Heart left ventricle (tissue), 16 donors: ENCODE data around the gene LNX1. TPM values are rescaled to one million over a fixed set of nuclear protein-coding genes. Genes with fewer than 3 reads are reported as not detected.

Experiments used
- ATAC-seq, 4 donors: fragments of 200-7000 bp; cut with Tn5 transposase; one replicate each; pipeline ENCODE4 v1.9.1; 2020 to 2022; ENCODE audit warnings: moderate library complexity in 4 of 4, mild to moderate bottlenecking in 3 of 4, moderate number of reproducible peaks in 1 of 4
- DNase-seq, 5 donors: peaks; one replicate each; pipeline ENCODE4 v3.0.0-alpha.2; 2020
- H3K27ac ChIP-seq, 12 donors: fragments of 200-600 bp; sonication (generic) in 4 of 12; one replicate each; pipeline versions ENCODE4 v1.5.0 to v1.8.0; 2016 to 2022; ENCODE audit warnings: mild to moderate bottlenecking in 2 of 12
- H3K27me3 ChIP-seq, 9 donors: fragments of 200-600 bp; sonication (generic) in 2 of 9; one replicate each; pipeline versions ENCODE4 v1.5.1 to v1.8.0; 2016 to 2022; ENCODE audit warnings: mild to moderate bottlenecking in 3 of 9
- H3K36me3 ChIP-seq, 9 donors: fragments of 200-600 bp; sonication (generic) in 2 of 9; one replicate each; pipeline versions ENCODE4 v1.5.0 to v1.8.0; 2018 to 2022; ENCODE audit warnings: mild to moderate bottlenecking in 2 of 9
- H3K4me1 ChIP-seq, 12 donors: fragments of 200-600 bp; sonication (generic) in 4 of 12; one replicate each; pipeline versions ENCODE4 v1.5.0 to v1.8.0; 2016 to 2022; ENCODE audit warnings: mild to moderate bottlenecking in 3 of 12
- H3K4me3 ChIP-seq, 12 donors: fragments of 200-600 bp; sonication (generic) in 4 of 12; one replicate each; pipeline versions ENCODE4 v1.5.0 to v1.8.0; 2017 to 2022; ENCODE audit warnings: mild to moderate bottlenecking in 9 of 12, moderate library complexity in 4 of 12
- H3K9me3 ChIP-seq, 12 donors: fragments of 200-600 bp; sonication (generic) in 4 of 12; one replicate each; pipeline versions ENCODE4 v1.5.0 to v1.8.0; 2016 to 2022; ENCODE audit warnings: mild to moderate bottlenecking in 1 of 12
- CTCF ChIP-seq, 12 donors: fragments of 200-600 bp; sonication (generic) in 4 of 12; IDR thresholded peaks; one replicate each; pipeline versions ENCODE4 v1.5.0 to v1.8.0; 2018 to 2022; ENCODE audit warnings: antibody characterized with exemption in 12 of 12, mild to moderate bottlenecking in 5 of 12
- POLR2A ChIP-seq, 2 donors: fragments of 450-650 bp; IDR thresholded peaks; one replicate each; pipeline ENCODE4 v1.6.1; 2017; ENCODE audit warnings: antibody characterized with exemption in 2 of 2, mild to moderate bottlenecking in 2 of 2, moderate library complexity in 2 of 2
- WGBS, 4 donors: extraction: QIAGEN DNeasy Blood & Tissue Kit in 2 of 4; methylation state at CpG; one replicate each; pipeline versions ENCODE4 v1.1.5 to v1.1.7; 2013 to 2018; 5-methylcytosine and 5-hydroxymethylcytosine counted together
- intact Hi-C, 10 donors: fragments of 100-400 bp; cut with DNase I; formaldehyde crosslinking; loops; one replicate each; pipeline versions ENCODE4 v1.11.1 to v1.14.2; 2022
- polyA plus RNA-seq, 2 donors: library from polyadenylated mRNA; stranded (reverse); fragments of 200-250 nt; gene quantifications; one replicate each; pipeline ENCODE4 v1.2.3, GENCODE V29; 2013
- total RNA-seq, 9 donors: library from RNA; depleted of rRNA in 2 of 9; stranded (reverse); fragments of >200 nt in 2 of 9; fragmentation: NEBNext Ultra II Directional in 3 of 9; extraction: Animal tissue kit (Norgen Biotek cat#: 25700) in 3 of 9; gene quantifications; one replicate each; pipeline versions ENCODE4 v1.1.0 to v1.2.4, GENCODE V29; 2016 to 2023
- donor health status: ischemic (EF 13 %, LVEDD 7.1; RV severe dilation, severe dysfunction).
- donor health status: healthy with polysubstance abuse.
- donor health status: DM: no; HTN: yes; CAD: no.
- donor health status: DM: no; HTN: no; CAD: no.
- donor health status: ischemic (EF 25% LVEDD 6.9; RV normal size, moderate dysfunction).
- donor health status: ischemic (EF 25% LVEDD 5.7; RV mildly dilated, moderate dysfunction).
- donor health status: healthy.
- donor health status: DM: yes; HTN: yes; CAD: no.
- donor health status: ischemic (EF 35%, LVEDD 5.7; RV mildly dilated, moderate dysfunction).
- donor health status: nonischemic (EF 11% LVEDD 7.7; RV severe dilation, severe dysfunction).
- donor health status: DM: yes; HTN: yes; CAD: no.
- donor health status: PGD.
- donor health status: ischemic (EF 29% LVEDD 5.4; RV normal size, mild dysfunction).
- donor health status: nonischemic (EF 23%, LVEDD 6.1; RV moderate dilation, normal function).

Gene LNX1
- total and polyA plus RNA-seq, 11 donors: 3.4 to 15.7 (median 6.7) TPM

GRCh38 chr4:53582194-53582593, 9.1 kb downstream of the LNX1 start:
- Histone ChIP-seq H3K4me1 (peaks cover 0 to 20% (median 2%) of the 10 kb centered on the region in 12 donors), H3K4me3 (no peak overlapping the region), H3K27ac (no peak overlapping the region), H3K9me3 (no peaks in the 10 kb centered on the region), H3K36me3 (no peaks in the 10 kb centered on the region), H3K27me3 (no peaks in the 10 kb centered on the region)
- WGBS, 4 donors: 83 to 90% (median 86%) methylated on average over 4 of the region's 4 CpGs
- ATAC-seq: no peak
- TF ChIP-seq POLR2A (IDR thresholded peaks at IDR 0.05): no peak
- TF ChIP-seq CTCF (IDR thresholded peaks at IDR 0.05): no peak
- intact Hi-C loops: no loop called here
- DNase-seq: no peak

GRCh38 chr4:53580274-53580673, 11.0 kb downstream of the LNX1 start:
- WGBS, 4 donors: 85 to 91% (median 90%) methylated on average over 3 of the region's 3 CpGs
- intact Hi-C loops: no loop called here
- no peak for DNase-seq
- no peak for ATAC-seq
- no peaks in the 10 kb centered on the region for H3K9me3 ChIP-seq
- H3K27ac ChIP-seq: no peak overlapping the region
- TF ChIP-seq POLR2A (IDR thresholded peaks at IDR 0.05): no peak
- no peak for TF ChIP-seq CTCF (IDR thresholded peaks at IDR 0.05)
- peaks cover 0 to 15% (median 5%) of the 10 kb centered on the region in 12 donors for H3K4me1 ChIP-seq
- H3K4me3 ChIP-seq: no peak overlapping the region
- no peaks in the 10 kb centered on the region for H3K36me3 ChIP-seq
- no peaks in the 10 kb centered on the region for H3K27me3 ChIP-seq

GRCh38 chr4:53579826-53580225, 11.5 kb downstream of the LNX1 start:
- 57 to 62% (median 59%) methylated on average over 3 of the region's 3 CpGs for WGBS, 4 donors
- intact Hi-C loops: no loop called here
- ATAC-seq (no peak), DNase-seq (no peak)
- Histone ChIP-seq H3K36me3 (no peaks in the 10 kb centered on the region), H3K9me3 (no peaks in the 10 kb centered on the region), H3K4me1 (peaks cover 0 to 15% (median 5%) of the 10 kb centered on the region in 12 donors), H3K27me3 (no peaks in the 10 kb centered on the region), H3K4me3 (no peak overlapping the region), H3K27ac (no peak overlapping the region)
- TF ChIP-seq CTCF (IDR thresholded peaks at IDR 0.05) (no peak), POLR2A (IDR thresholded peaks at IDR 0.05) (no peak)

- no peaks in the 10 kb centered on the region for H3K27me3 ChIP-seq
- no peak overlapping the region for H3K27ac ChIP-seq
- DNase-seq: no peak
- H3K9me3 ChIP-seq: no peaks in the 10 kb centered on the region
- H3K4me3 ChIP-seq: no peak overlapping the region
- H3K36me3 ChIP-seq: no peaks in the 10 kb centered on the region
- 27 to 44% (median 33%) methylated on average over 2 of the region's 2 CpGs for WGBS, 4 donors
- ATAC-seq: no peak
- peaks cover 0 to 20% (median 4%) of the 10 kb centered on the region in 12 donors for H3K4me1 ChIP-seq
- TF ChIP-seq CTCF (IDR thresholded peaks at IDR 0.05): no peak
- TF ChIP-seq POLR2A (IDR thresholded peaks at IDR 0.05): no peak
- intact Hi-C loops: no loop called here
Measured at GRCh38 chr4:53576676-53577372, 14.5 kb downstream of the LNX1 start.
